Astrocyte (in vitro differentiated cells and primary cell): Measurements from ENCODE around the gene PRKG1.

Experiments used
- CTCF ChIP-seq: IDR thresholded peaks from 2 replicates; pipeline ENCODE4 v1.5.1; 2011; ENCODE audit warnings: low read depth, mild to moderate bottlenecking, inconsistent platforms, low read length, moderate library complexity; ENCODE audit not compliant: insufficient read depth
- EZH2 ChIP-seq: IDR thresholded peaks from 2 replicates; pipeline ENCODE4 v1.6.1; 2012; ENCODE audit warnings: mild to moderate bottlenecking, low read length, inconsistent platforms; ENCODE audit not compliant: insufficient read depth

GRCh38 chr10:51072921-51073434 lies 1.3 kb upstream of the PRKG1 start:
- no peak for TF ChIP-seq CTCF
- no peak for TF ChIP-seq EZH2
